CD14-positive monocyte (primary cell): ENCODE results near the gene DNAJC1. TPM values are rescaled to one million over a fixed set of nuclear protein-coding genes. Genes with fewer than 3 reads are reported as not detected.
A peak's percentile ranks its signal among the peaks of the same experiment; 100 is the strongest.

Experiments used
- DNase-seq, 3 donors: peaks; one replicate each; pipeline ENCODE4 v3.0.0-alpha.2; 2011 to 2022
- H2AFZ ChIP-seq: 2 replicates; pipeline ENCODE4 v1.6.0; 2012; ENCODE audit warnings: mild to moderate bottlenecking, low read depth, low read length, inconsistent platforms; ENCODE audit not compliant: insufficient read depth, poor library complexity, severe bottlenecking
- H3K27ac ChIP-seq, 2 donors: 1 replicate in 1 of 2; 2 replicates in 1 of 2; pipeline ENCODE4 v1.5.1; 2012 to 2013; ENCODE audit warnings: low read length in 2 of 2, control low read depth in 1 of 2, inconsistent platforms in 1 of 2, low read depth in 1 of 2, mild to moderate bottlenecking in 1 of 2
- H3K27me3 ChIP-seq, 2 donors: one replicate each; pipeline versions ENCODE4 v1.6.0 to v1.6.1; 2011 to 2013; ENCODE audit warnings: low read length in 2 of 2; ENCODE audit not compliant: control insufficient read depth in 2 of 2, insufficient read depth in 2 of 2
- H3K36me3 ChIP-seq, 2 donors: replicated peaks in 1 of 2; 1 replicate in 1 of 2; 2 replicates in 1 of 2; pipeline versions ENCODE4 v1.5.1 to v1.6.1; 2012 to 2013; ENCODE audit warnings: low read length in 2 of 2, control low read depth in 1 of 2, inconsistent platforms in 1 of 2, mild to moderate bottlenecking in 1 of 2; ENCODE audit not compliant: insufficient read depth in 2 of 2, control insufficient read depth in 1 of 2
- H3K4me1 ChIP-seq, 2 donors: 1 replicate in 1 of 2; 2 replicates in 1 of 2; pipeline versions ENCODE4 v1.5.1 to v1.6.1; 2012 to 2013; ENCODE audit warnings: low read length in 2 of 2, control low read depth in 1 of 2, inconsistent platforms in 1 of 2, mild to moderate bottlenecking in 1 of 2, moderate library complexity in 1 of 2; ENCODE audit not compliant: insufficient read depth in 2 of 2, control insufficient read depth in 1 of 2
- H3K4me2 ChIP-seq: replicated peaks from 2 replicates; pipeline ENCODE3; 2012; ENCODE audit warnings: low read length, moderate library complexity, mild to moderate bottlenecking; ENCODE audit not compliant: poor library complexity, severe bottlenecking; ENCODE audit errors: extremely low read depth
- H3K4me3 ChIP-seq, 3 experiments: fragments of 200-600 bp in 1 of 3; sonication (generic) in 1 of 3; replicated peaks in 1 of 3; 1 replicate in 2 of 3; 2 replicates in 1 of 3; pipeline ENCODE4 v1.5.1; 2011 to 2013; ENCODE audit warnings: low read length in 3 of 3, mild to moderate bottlenecking in 3 of 3, control low read depth in 2 of 3, low read depth in 2 of 3, inconsistent platforms in 1 of 3, moderate library complexity in 1 of 3
- H3K79me2 ChIP-seq: 2 replicates; pipeline ENCODE4 v1.6.0; 2012; ENCODE audit warnings: mild to moderate bottlenecking, control low read depth, inconsistent platforms, low read length, moderate library complexity; ENCODE audit not compliant: insufficient read depth
- H3K9ac ChIP-seq: 2 replicates; pipeline ENCODE4 v1.6.0; 2017; ENCODE audit warnings: low read length, mild to moderate bottlenecking; ENCODE audit not compliant: insufficient read depth, poor library complexity, severe bottlenecking
- H3K9me3 ChIP-seq, 2 donors: replicated peaks in 1 of 2; 1 replicate in 1 of 2; 2 replicates in 1 of 2; pipeline versions ENCODE4 v1.5.1 to v1.6.1; 2012 to 2013; ENCODE audit warnings: low read length in 2 of 2, control low read depth in 1 of 2; ENCODE audit not compliant: control insufficient read depth in 1 of 2, insufficient read depth in 1 of 2
- H4K20me1 ChIP-seq: 2 replicates; pipeline ENCODE4 v1.6.0; 2012; ENCODE audit warnings: mild to moderate bottlenecking, low read length, control low read depth, moderate library complexity; ENCODE audit not compliant: insufficient read depth
- H3K27ac Mint-ChIP-seq, 7 donors: one replicate each; pipeline ENCODE4 v1.8.0; 2020; ENCODE audit warnings: mild to moderate bottlenecking in 7 of 7, mixed read lengths in 7 of 7, moderate library complexity in 6 of 7, inconsistent platforms in 2 of 7
- H3K27me3 Mint-ChIP-seq, 3 donors: one replicate each; pipeline ENCODE4 v1.8.0; 2021 to 2022; ENCODE audit warnings: low read depth in 3 of 3, mild to moderate bottlenecking in 3 of 3, mixed read lengths in 3 of 3, moderate library complexity in 3 of 3, inconsistent platforms in 1 of 3
- H3K36me3 Mint-ChIP-seq, 2 donors: one replicate each; pipeline ENCODE4 v1.8.0; 2020; ENCODE audit warnings: mixed read lengths in 2 of 2, inconsistent platforms in 1 of 2, mild to moderate bottlenecking in 1 of 2
- H3K4me1 Mint-ChIP-seq: one replicate; pipeline ENCODE4 v1.8.0; 2020; ENCODE audit warnings: mild to moderate bottlenecking, mixed read lengths
- H3K4me3 Mint-ChIP-seq, 2 donors: one replicate each; pipeline ENCODE4 v1.8.0; 2020; ENCODE audit warnings: mild to moderate bottlenecking in 2 of 2, mixed read lengths in 2 of 2, moderate library complexity in 1 of 2
- H3K9me3 Mint-ChIP-seq, 7 donors: one replicate each; pipeline ENCODE4 v1.8.0; 2020 to 2022; ENCODE audit warnings: mixed read lengths in 7 of 7, mild to moderate bottlenecking in 6 of 7, moderate library complexity in 6 of 7, inconsistent platforms in 2 of 7
- CTCF ChIP-seq: fragments of 200-600 bp; IDR thresholded peaks from one replicate; pipeline ENCODE4 v1.8.0; 2022; ENCODE audit warnings: antibody characterized with exemption, mild to moderate bottlenecking
- WGBS: methylation state at CpG from one replicate; pipeline ENCODE4 v1.1.5; 2013; ENCODE audit warnings: missing lambda C conversion rate; ENCODE audit not compliant: insufficient coverage; 5-methylcytosine and 5-hydroxymethylcytosine counted together
- intact Hi-C, 2 donors: fragments of 100-400 bp; cut with micrococcal nuclease; formaldehyde crosslinking; loops; one replicate each; pipeline versions ENCODE4 v1.15.0 to v1.15.1; 2023
- polyA plus RNA-seq, 3 donors: library from polyadenylated mRNA; depleted of rRNA in 1 of 3; unstranded in 2 of 3; stranded (reverse) in 1 of 3; fragments of 300-500 nt in 2 of 3; fragments of >200 nt in 1 of 3; fragmentation: Illumina TruSeq in 2 of 3; gene quantifications; 1 replicate in 2 of 3; 2 replicates in 1 of 3; pipeline ENCODE4 v1.2.3, GENCODE V29; 2012 to 2021

The DNAJC1 gene
- polyA plus RNA-seq, 3 donors, result 11.4 to 12.9 (median 12.5) TPM

DNA sequence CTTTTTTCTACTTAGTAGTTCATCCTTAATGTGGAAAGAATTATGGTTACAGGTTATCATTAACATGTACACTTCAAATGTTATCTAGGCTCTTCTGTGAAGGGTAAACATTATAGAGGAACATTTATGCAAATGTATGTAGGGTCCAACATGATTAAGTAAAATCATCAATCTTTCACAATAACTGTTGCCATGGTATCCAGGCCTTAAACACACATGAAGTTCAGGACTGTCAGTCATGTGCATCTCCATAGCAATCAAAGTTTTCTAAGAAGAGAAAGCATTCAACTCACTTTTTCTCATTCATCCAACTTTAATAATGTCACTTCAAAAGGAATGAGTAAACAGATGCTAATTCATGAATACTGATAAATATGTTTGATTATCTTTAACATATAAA lies 83.6 kb downstream of the DNAJC1 start:
- Mint-ChIP-seq H3K27ac (peak overlapping the region in 1 of 7 donors; percentile 12), H3K4me1 (no peaks in the 10 kb centered on the region), H3K36me3 (peaks cover 7% of the 10 kb centered on the region in 2 donors), H3K27me3 (peaks cover 0 to 1% (median 0%) of the 10 kb centered on the region in 3 donors), H3K4me3 (no peak overlapping the region), H3K9me3 (no peaks in the 10 kb centered on the region)
- DNase-seq, result peak in 1 of 3 donors; percentile 6
- no peak overlapping the region for H3K4me2 ChIP-seq
- H4K20me1 ChIP-seq, result no peaks in the 10 kb centered on the region
- H3K4me1 ChIP-seq, result no peaks in the 10 kb centered on the region
- H3K9ac ChIP-seq, result no peak overlapping the region
- intact Hi-C loops, result no loop called here
- no peaks in the 10 kb centered on the region for H3K36me3 ChIP-seq
- H3K9me3 ChIP-seq, result no peaks in the 10 kb centered on the region
- no peaks in the 10 kb centered on the region for H3K27me3 ChIP-seq
- H3K4me3 ChIP-seq, result no peak overlapping the region
- H2AFZ ChIP-seq, result no peak overlapping the region
- TF ChIP-seq CTCF, result no peak
- H3K27ac ChIP-seq, result no peak overlapping the region
- no peaks in the 10 kb centered on the region for H3K79me2 ChIP-seq

DNA sequence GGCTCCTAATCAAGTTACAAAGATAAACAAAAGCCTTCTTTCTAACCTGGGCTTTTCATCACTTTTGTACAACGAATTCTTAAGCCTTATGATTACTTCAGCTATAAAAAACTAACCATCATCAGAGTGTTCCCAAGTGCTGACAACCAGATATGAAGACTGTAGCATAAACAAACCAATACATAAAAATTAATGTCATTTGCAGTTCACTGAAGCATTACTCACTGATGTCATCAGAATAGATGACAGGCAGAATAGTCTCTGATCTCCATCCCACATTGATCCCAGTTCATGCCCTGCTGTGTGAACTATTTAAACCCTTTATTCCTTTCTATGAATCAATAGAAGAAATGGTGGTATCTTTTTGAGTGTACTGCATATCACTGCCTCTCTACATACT lies 84.4 kb downstream of the DNAJC1 start:
- no peak overlapping the region for H3K27ac ChIP-seq
- no peaks in the 10 kb centered on the region for H3K27me3 ChIP-seq
- no peak overlapping the region for H2AFZ ChIP-seq
- no peak overlapping the region for H3K4me3 ChIP-seq
- Mint-ChIP-seq H3K9me3 (no peaks in the 10 kb centered on the region), H3K36me3 (peaks cover 7% of the 10 kb centered on the region in 2 donors), H3K4me1 (no peaks in the 10 kb centered on the region), H3K27ac (no peak overlapping the region), H3K4me3 (no peak overlapping the region), H3K27me3 (no peaks in the 10 kb centered on the region)
- no peak overlapping the region for H3K9ac ChIP-seq
- no peak for TF ChIP-seq CTCF
- no peaks in the 10 kb centered on the region for H4K20me1 ChIP-seq
- no peaks in the 10 kb centered on the region for H3K79me2 ChIP-seq
- no peak for DNase-seq
- WGBS, result no CpG with 5 or more reads among the region's 1 CpG
- no peak overlapping the region for H3K4me2 ChIP-seq
- no peaks in the 10 kb centered on the region for H3K4me1 ChIP-seq
- no peaks in the 10 kb centered on the region for H3K9me3 ChIP-seq
- H3K36me3 ChIP-seq, result no peaks in the 10 kb centered on the region
- intact Hi-C loops, result no loop called here
